Measurements from ENCODE around the gene WDR72.

WDR72 gene

GRCh38 chr15:53681056-53681455 is 78.4 kb downstream of the WDR72 start:
- H3K4me3 ChIP-seq (ENCODE audit: low read length) = no peak overlapping the region
- no peak for DNase-seq (ENCODE audit: low read depth)
- TF ChIP-seq CTCF (IDR thresholded peaks at IDR 0.05; ENCODE audit: insufficient read depth, low read depth, low read length, missing control alignments) = no peak

GRCh38 chr15:53675832-53676231 is 83.6 kb downstream of the WDR72 start:
- no peak for TF ChIP-seq CTCF (IDR thresholded peaks at IDR 0.05; ENCODE audit: insufficient read depth, low read depth, low read length, missing control alignments)
- DNase-seq (ENCODE audit: low read depth) = no peak
- no peak overlapping the region for H3K4me3 ChIP-seq (ENCODE audit: low read length)

GRCh38 chr15:53671545-53671944 is 87.9 kb downstream of the WDR72 start:
- TF ChIP-seq CTCF (IDR thresholded peaks at IDR 0.05; ENCODE audit: insufficient read depth, low read depth, low read length, missing control alignments) = no peak
- no peak overlapping the region for H3K4me3 ChIP-seq (ENCODE audit: low read length)
- no peak for DNase-seq (ENCODE audit: low read depth)

- TF ChIP-seq CTCF (IDR thresholded peaks at IDR 0.05; ENCODE audit: insufficient read depth, low read depth, low read length, missing control alignments) = no peak
- DNase-seq (ENCODE audit: low read depth) = no peak
- H3K4me3 ChIP-seq (ENCODE audit: low read length) = no peak overlapping the region
Measured at GRCh38 chr15:53670701-53671100, 88.8 kb downstream of the WDR72 start.

- TF ChIP-seq CTCF (IDR thresholded peaks at IDR 0.05; ENCODE audit: insufficient read depth, low read depth, low read length, missing control alignments) = peak; percentile 6
- no peak for DNase-seq (ENCODE audit: low read depth)
- H3K4me3 ChIP-seq (ENCODE audit: low read length) = no peak overlapping the region
Measured at GRCh38 chr15:53665930-53666329, 93.5 kb downstream of the WDR72 start.

- no peak overlapping the region for H3K4me3 ChIP-seq (ENCODE audit: low read length)
- TF ChIP-seq CTCF (IDR thresholded peaks at IDR 0.05; ENCODE audit: insufficient read depth, low read depth, low read length, missing control alignments) = no peak
- no peak for DNase-seq (ENCODE audit: low read depth)
Measured at GRCh38 chr15:53658827-53659555, 100.5 kb downstream of the WDR72 start.

GRCh38 chr15:53658255-53658654 is 101.2 kb downstream of the WDR72 start:
- no peak overlapping the region for H3K4me3 ChIP-seq (ENCODE audit: low read length)
- no peak for DNase-seq (ENCODE audit: low read depth)
- TF ChIP-seq CTCF (IDR thresholded peaks at IDR 0.05; ENCODE audit: insufficient read depth, low read depth, low read length, missing control alignments) = no peak
